Measurements from ENCODE around the gene GNB3.

- TF ChIP-seq GATA3 (IDR thresholded peaks at IDR 0.05; ENCODE audit: low read depth, low read length) (no peak), GATA2 (IDR thresholded peaks at IDR 0.05; ENCODE audit: low read depth, low read length) (no peak)
Measured at GRCh38 chr12:6818222-6818621, 22.5 kb upstream of the GNB3 start.
